ENCODE data around the gene DNAAF2.
"Not testable (repeated sequence)": the region's sequence is repeated elsewhere in the genome, so short reads cannot be mapped to it uniquely, and the experiment has no call there.

Gene DNAAF2

GRCh38 chr14:49621114-49621881, 13.7 kb downstream of the DNAAF2 start:
- no peak for DNase-seq (ENCODE audit: low read depth in 2 of 2)

GRCh38 chr14:49620182-49621113, 14.6 kb downstream of the DNAAF2 start, which contains the start of the genes MGAT2 and RPL36AL:
TSS of gene MGAT2 (plus strand) at chr14:49620799. CDS start at chr14:49621269, 470 bp downstream.
TSS of gene RPL36AL (minus strand) at chr14:49620626. CDS start at chr14:49619104, 1,522 bp downstream.
- peak; percentile 86 for DNase-seq (ENCODE audit: low read depth in 2 of 2)

- DNase-seq (ENCODE audit: low read depth in 2 of 2), result no peak
These were observed 15.3 kb downstream of the DNAAF2 start for GRCh38 chr14:49619730-49620129.

- DNase-seq (ENCODE audit: low read depth in 2 of 2), result not testable (repeated sequence)
These were observed 15.8 kb downstream of the DNAAF2 start for GRCh38 chr14:49619273-49619672.

DNA sequence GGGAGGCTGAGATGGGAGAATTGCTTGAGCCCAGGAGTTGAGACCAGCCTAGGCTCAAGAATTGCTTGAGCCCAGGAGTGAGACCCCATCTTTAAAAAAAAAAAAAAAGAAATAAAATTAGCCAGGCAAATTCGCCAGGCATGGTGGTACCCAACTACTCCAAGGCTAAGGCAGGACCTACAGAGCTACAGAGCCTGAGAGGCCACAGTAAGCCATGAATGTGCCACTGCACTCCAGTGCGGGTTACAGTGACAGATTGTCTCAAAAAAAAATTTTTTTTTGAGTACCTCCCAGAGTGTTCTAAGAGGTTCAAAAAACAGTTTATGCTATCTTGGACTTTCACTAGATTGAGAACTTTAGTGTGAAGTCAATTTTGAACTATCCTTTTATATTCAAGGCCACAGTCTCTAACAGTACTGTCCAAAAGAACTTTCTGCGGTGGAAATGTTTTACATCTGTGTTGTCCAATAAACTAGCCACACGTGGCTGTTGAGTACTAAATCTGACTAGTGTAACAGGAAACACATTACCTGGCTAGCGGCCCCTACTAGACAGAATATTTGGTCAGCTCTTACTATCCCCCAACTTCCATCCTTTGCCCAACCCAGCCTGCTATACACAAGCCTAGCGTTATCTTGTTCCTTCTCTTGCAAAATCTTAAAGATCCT, 17.1 kb downstream of the DNAAF2 start:
- no peak for DNase-seq (ENCODE audit: low read depth in 2 of 2)

- no peak for DNase-seq (ENCODE audit: low read depth in 2 of 2)
These were observed 19.3 kb downstream of the DNAAF2 start for GRCh38 chr14:49615776-49616175.

GRCh38 chr14:49614196-49614595, 20.8 kb downstream of the DNAAF2 start:
- DNase-seq (ENCODE audit: low read depth in 2 of 2), result no peak

GRCh38 chr14:49612671-49613070, 22.4 kb downstream of the DNAAF2 start:
- no peak for DNase-seq (ENCODE audit: low read depth in 2 of 2)

DNA sequence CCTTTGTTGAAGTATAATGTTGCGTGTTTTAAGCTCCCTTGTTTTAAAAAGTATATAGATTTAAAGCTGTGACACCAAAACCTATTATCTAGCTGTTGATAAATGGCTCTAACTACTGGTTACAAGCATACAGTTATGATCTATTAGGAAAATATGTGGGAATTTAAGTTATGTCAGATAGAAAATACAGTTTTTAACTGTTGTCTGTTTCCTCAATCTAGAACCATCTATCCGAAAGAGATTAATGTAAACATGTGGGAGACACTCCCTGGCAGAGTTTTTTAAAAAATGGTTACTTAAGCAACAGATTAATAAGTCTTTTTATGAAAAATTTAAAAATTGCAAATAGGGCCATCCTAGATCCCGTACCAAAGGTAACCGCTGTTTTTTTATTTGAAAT, 22.8 kb downstream of the DNAAF2 start:
- no peak for DNase-seq (ENCODE audit: low read depth in 2 of 2)

- DNase-seq (ENCODE audit: low read depth in 2 of 2), result no peak
These were observed 27.5 kb downstream of the DNAAF2 start for GRCh38 chr14:49607583-49607982.

DNA sequence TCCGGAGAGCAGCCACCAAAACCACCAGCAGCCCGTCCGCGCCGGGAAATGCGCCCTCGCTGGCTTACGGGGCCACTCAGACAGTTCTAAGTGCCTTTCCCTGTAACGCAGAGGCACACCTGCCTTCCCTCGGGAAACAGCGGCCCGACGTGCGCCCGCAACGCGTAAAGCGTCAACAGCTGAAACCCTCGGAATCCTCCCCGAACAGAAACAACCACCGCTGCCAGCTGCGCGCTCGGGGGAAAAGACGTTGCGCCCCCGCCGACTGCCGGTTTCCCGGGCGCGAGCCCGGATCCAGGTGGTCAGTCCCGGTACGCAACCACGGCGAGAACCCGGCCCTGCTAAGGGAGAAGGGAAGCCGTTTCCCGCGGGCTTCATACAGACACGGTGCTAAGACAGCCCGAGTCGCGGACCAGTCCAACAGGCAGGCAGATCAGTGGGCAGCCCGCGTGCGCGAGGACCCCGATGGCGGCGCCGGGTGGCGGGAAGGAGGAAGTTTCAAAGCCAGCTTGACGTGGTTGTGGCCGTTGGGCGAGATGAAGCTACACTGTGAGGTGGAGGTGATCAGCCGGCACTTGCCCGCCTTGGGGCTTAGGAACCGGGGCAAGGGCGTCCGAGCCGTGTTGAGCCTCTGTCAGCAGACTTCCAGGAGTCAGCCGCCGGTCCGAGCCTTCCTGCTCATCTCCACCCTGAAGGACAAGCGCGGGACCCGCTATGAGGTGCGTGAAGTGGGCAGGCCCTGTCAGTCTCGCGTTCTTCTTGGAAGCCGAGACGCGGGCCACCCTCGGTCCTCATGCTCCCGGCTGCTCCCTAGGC, 36.4 kb downstream of the DNAAF2 start, which contains the start of gene LRR1:
Gene LRR1, plus strand, starts transcription at position 456 of the 816 bp plus-strand sequence. Its CDS starts 81 bp downstream, at position 537.
- DNase-seq (ENCODE audit: low read depth in 2 of 2), result peak; percentile 67 to 69

GRCh38 chr14:49598189-49598484, 36.9 kb downstream of the DNAAF2 start:
- DNase-seq (ENCODE audit: low read depth in 2 of 2), result peak in 1 of 2 donors; percentile 4

GRCh38 chr14:49594347-49595091, 40.5 kb downstream of the DNAAF2 start:
- no peak for DNase-seq (ENCODE audit: low read depth in 2 of 2)

GRCh38 chr14:49593016-49593415, 42.0 kb downstream of the DNAAF2 start:
- no peak for DNase-seq (ENCODE audit: low read depth in 2 of 2)

GRCh38 chr14:49589387-49589786, 45.7 kb downstream of the DNAAF2 start:
- DNase-seq (ENCODE audit: low read depth in 2 of 2), result no peak

- DNase-seq (ENCODE audit: low read depth in 2 of 2), result no peak
These were observed 48.2 kb downstream of the DNAAF2 start for GRCh38 chr14:49586673-49587460.

DNA sequence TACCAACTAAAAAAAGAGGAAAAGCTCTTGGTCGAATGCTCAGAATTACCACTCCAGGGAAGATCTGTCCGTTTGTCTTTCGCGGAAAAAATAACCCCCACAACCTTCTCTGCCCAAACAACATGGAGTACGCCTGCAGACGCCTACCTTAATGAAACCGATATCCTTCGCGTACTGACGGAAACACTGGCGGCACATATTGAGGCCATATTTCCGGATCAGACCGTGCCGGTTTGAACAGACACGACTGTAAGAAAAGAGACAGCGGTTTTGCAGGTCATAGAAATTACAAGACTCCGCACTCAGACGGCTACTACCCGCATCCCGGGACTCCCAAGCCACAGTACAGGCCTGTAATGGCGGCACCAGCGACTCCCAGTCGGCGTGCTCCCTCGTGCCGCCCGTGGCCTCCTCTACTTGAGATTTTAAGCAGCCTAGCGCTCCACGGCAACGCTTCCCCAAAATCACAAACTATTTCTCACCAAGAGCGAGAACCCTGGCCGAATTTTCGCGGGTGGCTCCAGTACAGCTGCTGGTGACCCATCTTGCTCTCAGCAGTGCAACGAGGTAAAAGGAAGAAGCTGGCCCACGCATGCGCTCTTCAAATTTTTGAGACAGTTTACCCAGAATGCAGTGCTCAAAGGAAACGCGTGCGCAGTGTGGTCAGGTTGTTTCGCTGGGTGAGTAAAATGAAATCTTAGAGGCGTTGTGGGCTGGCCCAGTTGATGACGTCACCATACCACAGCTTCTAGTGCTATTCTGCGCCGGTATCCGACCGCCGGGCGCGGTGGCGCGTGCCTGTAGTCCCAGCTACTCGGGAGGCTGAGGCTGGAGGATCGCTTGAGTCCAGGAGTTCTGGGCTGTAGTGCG, 49.0 kb downstream of the DNAAF2 start, which contains the start of gene RPS29:
Gene RPS29, minus strand, starts transcription at position 578 of the 870 bp plus-strand sequence. Its CDS starts 34 bp downstream, at position 544.
- peak; percentile 96 for DNase-seq (ENCODE audit: low read depth in 2 of 2)

DNA sequence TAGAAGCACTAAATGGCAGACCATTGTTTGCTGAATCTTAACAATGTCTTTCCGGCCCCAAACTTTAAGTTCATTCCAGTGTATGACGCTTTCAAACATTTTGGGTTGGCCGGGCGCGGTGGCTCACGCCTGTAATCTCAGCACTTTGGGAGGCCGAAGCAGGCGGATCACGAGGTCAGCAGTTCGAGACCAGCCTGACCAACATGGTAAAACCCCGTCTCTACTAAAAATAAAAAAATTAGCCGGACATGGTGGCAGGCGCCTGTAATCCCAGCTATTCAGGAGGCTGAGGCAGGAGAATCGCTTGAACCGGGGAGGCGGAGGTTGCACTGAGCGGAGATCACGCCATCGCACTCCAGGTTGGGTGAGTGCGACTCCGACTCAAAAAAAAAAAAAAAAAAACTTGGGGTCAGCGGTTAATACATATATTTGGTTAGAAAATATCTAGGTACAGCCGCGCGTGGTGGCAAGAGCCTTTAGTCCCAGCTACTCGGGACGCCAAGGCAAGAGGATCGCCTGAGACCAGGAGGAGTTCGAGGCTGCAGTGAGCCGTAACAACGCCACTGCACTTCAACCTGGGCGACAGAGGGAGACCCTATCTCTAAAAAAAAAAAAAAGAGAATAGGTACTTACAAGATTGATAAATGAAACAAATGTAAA, 49.9 kb downstream of the DNAAF2 start:
- DNase-seq (ENCODE audit: low read depth in 2 of 2), result not testable (repeated sequence)
